Parathyroid adenoma (tissue), 2 donors: ENCODE measurements around the gene YAP1.

Source experiments
- H2AFZ ChIP-seq: fragments of 300-600 bp; sonication (generic); one replicate; pipeline ENCODE4 v1.7.0; 2017; ENCODE audit warnings: antibody characterized with exemption, mild to moderate bottlenecking
- H3K27ac ChIP-seq: fragments of 300-600 bp; sonication (generic); one replicate; pipeline ENCODE4 v1.7.0; 2017
- H3K27me3 ChIP-seq: fragments of 300-600 bp; sonication (generic); one replicate; pipeline ENCODE4 v1.7.0; 2017; ENCODE audit warnings: low read length; ENCODE audit not compliant: control insufficient read depth, insufficient read depth
- H3K36me3 ChIP-seq: fragments of 300-600 bp; sonication (generic); one replicate; pipeline ENCODE4 v1.7.0; 2017; ENCODE audit warnings: low read length; ENCODE audit not compliant: control insufficient read depth, insufficient read depth
- H3K4me1 ChIP-seq: fragments of 300-600 bp; sonication (generic); one replicate; pipeline ENCODE4 v1.7.0; 2017; ENCODE audit warnings: control low read depth
- H3K4me2 ChIP-seq: fragments of 300-600 bp; sonication (generic); one replicate; pipeline ENCODE4 v1.7.0; 2017; ENCODE audit warnings: low read length
- H3K4me3 ChIP-seq: fragments of 300-600 bp; sonication (generic); one replicate; pipeline ENCODE4 v1.7.0; 2017; ENCODE audit warnings: low read depth, low read length
- H3K79me2 ChIP-seq: fragments of 300-600 bp; sonication (generic); one replicate; pipeline ENCODE4 v1.7.0; 2017; ENCODE audit warnings: control low read depth
- H3K9ac ChIP-seq: fragments of 300-600 bp; sonication (generic); one replicate; pipeline ENCODE4 v1.7.0; 2017; ENCODE audit warnings: mild to moderate bottlenecking
- H3K9me3 ChIP-seq: fragments of 300-600 bp; sonication (generic); one replicate; pipeline ENCODE4 v1.7.0; 2017; ENCODE audit warnings: low read length; ENCODE audit not compliant: control insufficient read depth
- TF ChIP-seq, protein P1 (sequence below): fragments of 300-600 bp; sonication (generic); IDR thresholded peaks from one replicate; pipeline ENCODE4 v1.7.0; 2017; ENCODE audit warnings: antibody characterized with exemption, mild to moderate bottlenecking
- donor health status: primary hyperparathyroidism.

The YAP1 gene

DNA sequence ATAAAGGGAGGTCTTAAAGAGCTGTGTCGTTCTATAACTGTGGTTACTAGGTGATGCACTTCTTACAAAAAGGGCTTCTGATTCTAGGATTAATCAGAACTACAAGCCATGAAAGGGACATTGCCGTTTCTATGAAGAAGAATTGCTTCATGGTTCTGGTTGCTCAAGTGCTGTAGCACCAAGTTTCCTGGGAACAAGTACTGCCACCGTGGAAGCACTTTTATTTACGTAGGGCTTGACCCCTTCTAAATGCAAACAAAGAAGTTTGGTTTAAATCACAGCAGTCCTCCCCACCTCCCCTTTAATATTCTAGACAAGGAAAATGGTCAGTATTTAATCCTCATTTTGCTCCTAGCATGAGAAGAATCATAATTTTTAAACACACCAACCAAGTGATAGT, 9.8 kb downstream of the YAP1 start:
- no peak overlapping the region for H3K4me2 ChIP-seq
- no peak overlapping the region for H2AFZ ChIP-seq
- no peaks in the 10 kb centered on the region for H3K9me3 ChIP-seq
- TF ChIP-seq, protein P1, sequence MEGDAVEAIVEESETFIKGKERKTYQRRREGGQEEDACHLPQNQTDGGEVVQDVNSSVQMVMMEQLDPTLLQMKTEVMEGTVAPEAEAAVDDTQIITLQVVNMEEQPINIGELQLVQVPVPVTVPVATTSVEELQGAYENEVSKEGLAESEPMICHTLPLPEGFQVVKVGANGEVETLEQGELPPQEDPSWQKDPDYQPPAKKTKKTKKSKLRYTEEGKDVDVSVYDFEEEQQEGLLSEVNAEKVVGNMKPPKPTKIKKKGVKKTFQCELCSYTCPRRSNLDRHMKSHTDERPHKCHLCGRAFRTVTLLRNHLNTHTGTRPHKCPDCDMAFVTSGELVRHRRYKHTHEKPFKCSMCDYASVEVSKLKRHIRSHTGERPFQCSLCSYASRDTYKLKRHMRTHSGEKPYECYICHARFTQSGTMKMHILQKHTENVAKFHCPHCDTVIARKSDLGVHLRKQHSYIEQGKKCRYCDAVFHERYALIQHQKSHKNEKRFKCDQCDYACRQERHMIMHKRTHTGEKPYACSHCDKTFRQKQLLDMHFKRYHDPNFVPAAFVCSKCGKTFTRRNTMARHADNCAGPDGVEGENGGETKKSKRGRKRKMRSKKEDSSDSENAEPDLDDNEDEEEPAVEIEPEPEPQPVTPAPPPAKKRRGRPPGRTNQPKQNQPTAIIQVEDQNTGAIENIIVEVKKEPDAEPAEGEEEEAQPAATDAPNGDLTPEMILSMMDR = no peak
- no peaks in the 10 kb centered on the region for H3K4me1 ChIP-seq
- peaks cover 18% of the 10 kb centered on the region for H3K79me2 ChIP-seq
- no peak overlapping the region for H3K9ac ChIP-seq
- H3K27me3 ChIP-seq = no peaks in the 10 kb centered on the region
- no peak overlapping the region for H3K27ac ChIP-seq
- no peaks in the 10 kb centered on the region for H3K36me3 ChIP-seq
- no peak overlapping the region for H3K4me3 ChIP-seq

DNA sequence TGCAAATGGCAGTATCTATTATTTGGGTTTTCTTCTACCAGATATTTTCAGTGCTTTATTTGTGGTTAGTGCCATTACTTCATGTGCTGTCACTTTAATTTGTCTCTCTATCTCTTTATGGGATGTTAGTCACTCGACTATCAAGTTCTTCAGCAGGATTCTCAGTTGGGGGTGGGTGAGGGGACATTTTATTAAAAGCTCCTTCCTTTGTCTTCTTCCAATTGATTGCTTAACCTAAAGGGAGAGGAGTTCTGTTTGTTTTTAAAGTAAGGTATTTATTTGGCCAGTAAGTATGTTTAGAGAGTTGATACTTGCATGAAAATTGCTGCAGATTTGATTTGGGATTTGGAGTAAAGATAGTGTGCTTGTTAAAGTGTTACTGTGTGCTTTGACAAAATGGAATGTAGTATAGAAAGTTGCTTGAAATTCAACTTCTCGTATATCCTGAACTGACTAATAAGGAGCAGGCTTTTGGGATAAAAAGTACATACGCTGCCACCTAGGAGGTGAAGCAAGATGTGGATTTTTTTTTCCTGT, 10.3 kb downstream of the YAP1 start:
- Histone ChIP-seq H3K4me2 (no peak overlapping the region), H3K79me2 (peaks cover 18% of the 10 kb centered on the region), H3K36me3 (no peaks in the 10 kb centered on the region), H2AFZ (no peak overlapping the region), H3K4me1 (no peaks in the 10 kb centered on the region), H3K9ac (no peak overlapping the region), H3K27me3 (no peaks in the 10 kb centered on the region), H3K9me3 (no peaks in the 10 kb centered on the region), H3K27ac (no peak overlapping the region), H3K4me3 (no peak overlapping the region)
- TF ChIP-seq, protein P1 = no peak

GRCh38 chr11:102121329-102121728, 11.1 kb downstream of the YAP1 start:
- no peak overlapping the region for H3K9ac ChIP-seq
- TF ChIP-seq, protein P1 = no peak
- H3K79me2 ChIP-seq = peaks cover 18% of the 10 kb centered on the region
- no peak overlapping the region for H3K27ac ChIP-seq
- no peaks in the 10 kb centered on the region for H3K9me3 ChIP-seq
- no peak overlapping the region for H2AFZ ChIP-seq
- H3K36me3 ChIP-seq = no peaks in the 10 kb centered on the region
- H3K4me3 ChIP-seq = no peak overlapping the region
- no peak overlapping the region for H3K4me2 ChIP-seq
- H3K27me3 ChIP-seq = no peaks in the 10 kb centered on the region
- no peaks in the 10 kb centered on the region for H3K4me1 ChIP-seq

DNA sequence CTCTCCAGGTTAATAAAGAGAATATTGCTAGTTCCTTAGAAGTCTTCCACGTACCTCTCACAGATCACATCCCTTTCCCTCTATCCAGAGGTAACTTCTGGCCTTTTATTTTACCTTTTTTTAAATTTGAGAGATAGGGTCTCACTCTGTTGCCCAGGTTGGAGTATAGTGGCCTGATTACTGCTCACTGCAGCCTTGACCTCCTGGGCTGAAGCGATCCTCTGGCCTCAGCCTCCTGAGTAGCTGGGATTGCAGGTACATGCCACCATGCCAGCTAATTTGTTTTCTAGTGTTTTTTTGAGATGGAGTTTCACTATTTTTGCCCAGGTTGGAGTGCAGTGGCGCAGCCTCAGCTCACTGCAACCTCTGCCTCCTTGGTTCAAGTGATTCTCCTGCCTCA, 24.4 kb downstream of the YAP1 start:
- Histone ChIP-seq H3K4me3 (no peak overlapping the region), H3K4me2 (no peak overlapping the region), H3K36me3 (no peaks in the 10 kb centered on the region), H3K79me2 (no peaks in the 10 kb centered on the region), H3K9ac (no peak overlapping the region), H3K27me3 (no peaks in the 10 kb centered on the region), H2AFZ (no peak overlapping the region), H3K9me3 (no peaks in the 10 kb centered on the region), H3K27ac (no peak overlapping the region), H3K4me1 (no peaks in the 10 kb centered on the region)
- TF ChIP-seq, protein P1 = no peak

DNA sequence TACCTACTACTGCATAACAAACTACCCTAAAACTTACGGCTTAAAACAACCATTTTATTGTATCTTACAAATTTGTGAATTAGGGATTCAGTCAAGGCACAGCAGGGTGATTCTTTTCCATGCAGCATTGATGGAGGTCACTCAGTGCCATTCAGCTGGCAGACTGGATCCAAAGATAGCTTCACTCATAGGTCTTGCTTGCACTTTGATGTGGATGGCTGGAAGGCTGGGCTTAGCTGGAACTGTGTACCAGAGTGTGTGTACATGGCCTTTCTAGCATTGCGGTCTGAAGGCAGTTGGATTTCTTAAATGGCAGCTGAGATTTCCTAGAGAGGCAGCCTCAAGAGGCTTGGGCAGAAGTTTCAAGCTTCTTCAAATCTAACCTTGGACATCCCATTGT, 25.0 kb downstream of the YAP1 start:
- Histone ChIP-seq H3K36me3 (no peaks in the 10 kb centered on the region), H3K27me3 (no peaks in the 10 kb centered on the region), H3K4me1 (no peaks in the 10 kb centered on the region)

More for the DNA sequence above, 25.0 kb downstream of the YAP1 start:
- H3K9me3 ChIP-seq = no peaks in the 10 kb centered on the region
- H3K4me2 ChIP-seq = no peak overlapping the region
- no peak overlapping the region for H3K9ac ChIP-seq
- no peak overlapping the region for H2AFZ ChIP-seq
- no peak overlapping the region for H3K4me3 ChIP-seq
- no peaks in the 10 kb centered on the region for H3K79me2 ChIP-seq
- no peak overlapping the region for H3K27ac ChIP-seq
- TF ChIP-seq, protein P1 = no peak
